BE2C (cell line): ENCODE data around the gene ZNF385B.

Source experiments
- DNase-seq: peaks from one replicate; pipeline ENCODE4 v3.0.0-alpha.2; 2020
- H3K27me3 ChIP-seq: fragments of 250-450 bp; sonication (Bioruptor Pico); 2 replicates; pipeline ENCODE4 v1.5.1; 2020; ENCODE audit warnings: mild to moderate bottlenecking
- H3K36me3 ChIP-seq: fragments of 250-450 bp; sonication (Bioruptor Pico); 2 replicates; pipeline ENCODE4 v1.5.1; 2020; ENCODE audit warnings: mild to moderate bottlenecking
- H3K4me1 ChIP-seq: fragments of 250-450 bp; sonication (Bioruptor Pico); 2 replicates; pipeline ENCODE4 v1.5.1; 2020
- H3K4me3 ChIP-seq: 2 replicates; pipeline ENCODE4 v1.5.1; 2011; ENCODE audit warnings: low read depth, low read length
- H3K9me3 ChIP-seq: fragments of 250-450 bp; sonication (Bioruptor Pico); 2 replicates; pipeline ENCODE4 v1.5.1; 2020
- CTCF ChIP-seq: IDR thresholded peaks from 2 replicates; pipeline ENCODE4 v1.5.1; 2012; ENCODE audit warnings: mild to moderate bottlenecking, low read depth, low read length

Gene ZNF385B

GRCh38 chr2:179435566-179435965 is 425.8 kb downstream of the ZNF385B start:
- Histone ChIP-seq H3K27me3 (no peaks in the 10 kb centered on the region), H3K4me1 (no peaks in the 10 kb centered on the region), H3K9me3 (no peaks in the 10 kb centered on the region), H3K4me3 (no peak overlapping the region), H3K36me3 (no peaks in the 10 kb centered on the region)
- no peak for TF ChIP-seq CTCF
- no peak for DNase-seq

GRCh38 chr2:179435000-179435399 is 426.4 kb downstream of the ZNF385B start:
- Histone ChIP-seq H3K4me3 (no peak overlapping the region), H3K4me1 (no peaks in the 10 kb centered on the region), H3K36me3 (no peaks in the 10 kb centered on the region), H3K27me3 (no peaks in the 10 kb centered on the region), H3K9me3 (no peaks in the 10 kb centered on the region)
- no peak for DNase-seq
- no peak for TF ChIP-seq CTCF

- H3K27me3 ChIP-seq: no peaks in the 10 kb centered on the region
- no peak overlapping the region for H3K4me3 ChIP-seq
- no peaks in the 10 kb centered on the region for H3K4me1 ChIP-seq
- no peaks in the 10 kb centered on the region for H3K36me3 ChIP-seq
- DNase-seq: no peak
- TF ChIP-seq CTCF: no peak
- no peaks in the 10 kb centered on the region for H3K9me3 ChIP-seq
Observed at GRCh38 chr2:179434357-179434756, 427.1 kb downstream of the ZNF385B start.

- DNase-seq: no peak
- H3K4me1 ChIP-seq: no peaks in the 10 kb centered on the region
- TF ChIP-seq CTCF: no peak
- H3K9me3 ChIP-seq: no peaks in the 10 kb centered on the region
- no peak overlapping the region for H3K4me3 ChIP-seq
- no peaks in the 10 kb centered on the region for H3K27me3 ChIP-seq
- H3K36me3 ChIP-seq: no peaks in the 10 kb centered on the region
Observed at GRCh38 chr2:179432751-179433150, 428.7 kb downstream of the ZNF385B start.

- Histone ChIP-seq H3K9me3 (no peaks in the 10 kb centered on the region), H3K4me3 (no peak overlapping the region), H3K4me1 (no peaks in the 10 kb centered on the region), H3K36me3 (no peaks in the 10 kb centered on the region), H3K27me3 (no peaks in the 10 kb centered on the region)
- no peak for TF ChIP-seq CTCF
- DNase-seq: no peak
Observed at GRCh38 chr2:179429597-179429996, 431.8 kb downstream of the ZNF385B start.

- Histone ChIP-seq H3K27me3 (no peaks in the 10 kb centered on the region), H3K4me1 (no peaks in the 10 kb centered on the region), H3K4me3 (no peak overlapping the region), H3K36me3 (no peaks in the 10 kb centered on the region), H3K9me3 (no peaks in the 10 kb centered on the region)
- no peak for TF ChIP-seq CTCF
- no peak for DNase-seq
Observed at GRCh38 chr2:179429060-179429471, 432.3 kb downstream of the ZNF385B start.
